MM.1S (cell line): ENCODE results near the gene TCF7.

Experiments
- DNase-seq: peaks from one replicate; pipeline ENCODE4 v3.0.0-alpha.2; 2015
- H2AFZ ChIP-seq: fragments of 300-600 bp; sonication (generic); 2 replicates; pipeline ENCODE4 v1.6.0; 2016; ENCODE audit warnings: antibody characterized with exemption, low read length
- H3F3A ChIP-seq: fragments of 300-600 bp; sonication (generic); 2 replicates; pipeline ENCODE4 v1.6.1; 2016; ENCODE audit warnings: mild to moderate bottlenecking, antibody characterized with exemption, low read length, moderate library complexity, mixed read lengths; ENCODE audit not compliant: insufficient read depth
- H3K27ac ChIP-seq: fragments of 300-600 bp; sonication (generic); 2 replicates; pipeline ENCODE4 v1.5.1; 2016; ENCODE audit warnings: mild to moderate bottlenecking, low read length
- H3K27me3 ChIP-seq: fragments of 300-600 bp; sonication (generic); replicated peaks from 2 replicates; pipeline ENCODE4 v1.6.0; 2016; ENCODE audit warnings: low read length; ENCODE audit not compliant: insufficient read depth
- H3K36me3 ChIP-seq: fragments of 300-600 bp; sonication (generic); replicated peaks from 2 replicates; pipeline ENCODE4 v1.6.1; 2016; ENCODE audit warnings: mild to moderate bottlenecking, low read length, mixed read lengths; ENCODE audit not compliant: insufficient read depth
- H3K4me1 ChIP-seq: fragments of 300-600 bp; sonication (generic); 2 replicates; pipeline ENCODE4 v1.6.1; 2016; ENCODE audit warnings: low read length, mixed read lengths
- H3K4me2 ChIP-seq: fragments of 300-600 bp; sonication (generic); 2 replicates; pipeline ENCODE4 v1.6.0; 2016; ENCODE audit warnings: low read depth, low read length
- H3K4me3 ChIP-seq: fragments of 300-600 bp; sonication (generic); 2 replicates; pipeline ENCODE4 v1.5.1; 2016; ENCODE audit warnings: low read length, mixed read lengths
- H3K79me2 ChIP-seq: fragments of 300-600 bp; sonication (generic); 2 replicates; pipeline ENCODE4 v1.6.1; 2016; ENCODE audit warnings: mixed run types, low read length, mixed read lengths
- H3K9ac ChIP-seq: fragments of 300-600 bp; sonication (generic); 2 replicates; pipeline ENCODE4 v1.6.1; 2016; ENCODE audit warnings: low read length, mixed read lengths
- H3K9me2 ChIP-seq: fragments of 300-600 bp; sonication (generic); replicated peaks from 2 replicates; pipeline ENCODE4 v1.6.1; 2016; ENCODE audit warnings: mild to moderate bottlenecking, low read length, mixed read lengths; ENCODE audit not compliant: insufficient read depth
- H3K9me3 ChIP-seq: fragments of 300-600 bp; sonication (generic); replicated peaks from 2 replicates; pipeline ENCODE4 v1.6.1; 2016; ENCODE audit warnings: mild to moderate bottlenecking, low read length, mixed read lengths; ENCODE audit not compliant: insufficient read depth
- H4K20me1 ChIP-seq: fragments of 300-600 bp; sonication (generic); 2 replicates; pipeline ENCODE4 v1.6.1; 2016; ENCODE audit warnings: mild to moderate bottlenecking, low read length, moderate library complexity, mixed read lengths; ENCODE audit not compliant: insufficient read depth
- EZH2 ChIP-seq: fragments of 300-600 bp; sonication (generic); optimal IDR thresholded peaks from 2 replicates; pipeline ENCODE3; 2017; ENCODE audit warnings: low read depth, mild to moderate bottlenecking, antibody characterized with exemption, low read length, mixed read lengths
- EZH2phosphoT487 ChIP-seq: fragments of 300-600 bp; sonication (generic); IDR thresholded peaks from 2 replicates; pipeline ENCODE4 v1.6.1; 2018; ENCODE audit warnings: antibody characterized with exemption, low read length
- TF ChIP-seq, protein P1 (sequence below): fragments of 300-600 bp; sonication (generic); IDR thresholded peaks from 2 replicates; pipeline ENCODE4 v1.5.1; 2016; ENCODE audit warnings: antibody characterized with exemption, low read length, mixed read lengths

TCF7 gene

DNA sequence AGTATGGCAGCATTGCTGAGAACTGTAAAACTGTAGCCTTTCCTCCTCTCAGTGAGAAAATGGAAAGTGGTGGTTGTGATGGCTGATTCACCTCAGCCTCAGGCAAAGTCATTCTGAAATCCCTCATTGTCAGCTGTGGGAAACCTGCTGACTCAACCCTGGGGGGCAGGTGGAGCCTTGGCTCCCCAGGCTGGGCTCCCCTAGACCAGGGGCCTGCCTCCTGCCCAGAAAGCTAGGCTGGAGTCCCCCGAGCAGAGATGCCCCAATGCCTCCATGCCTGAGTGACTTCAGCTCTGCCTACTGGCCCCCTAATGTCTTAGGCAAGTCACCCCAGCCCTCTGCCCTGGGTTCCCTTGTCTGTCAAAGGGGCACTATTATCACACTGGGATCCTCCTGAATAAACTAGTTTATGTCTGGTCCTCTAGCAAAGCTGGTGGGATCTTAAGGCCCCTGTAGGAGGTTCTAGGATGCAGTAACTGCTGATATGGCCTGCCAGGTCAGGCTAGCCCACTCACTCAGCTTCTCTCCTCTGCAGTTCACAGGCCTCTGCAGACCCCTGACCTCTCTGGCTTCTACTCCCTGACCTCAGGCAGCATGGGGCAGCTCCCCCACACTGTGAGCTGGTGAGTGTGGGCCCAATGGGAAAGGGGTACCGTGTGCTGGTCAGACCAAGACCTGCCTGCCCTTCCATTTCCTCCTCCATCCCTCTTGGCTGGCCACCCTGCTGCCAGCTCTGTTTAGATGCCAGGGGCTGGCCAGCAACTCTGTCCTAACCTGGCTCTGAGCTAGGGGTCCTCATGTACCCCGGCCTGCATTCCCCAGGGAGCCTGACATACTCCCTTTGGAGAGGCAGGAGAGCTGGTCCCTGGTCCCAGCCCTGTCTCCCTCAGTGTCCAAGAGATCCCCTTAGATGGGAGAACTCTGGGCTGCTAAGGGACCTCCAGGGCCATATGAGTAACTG is 24.2 kb downstream of the TCF7 start:
- no peaks in the 10 kb centered on the region for H3K27me3 ChIP-seq
- no peak overlapping the region for H2AFZ ChIP-seq
- H3F3A ChIP-seq: no peaks in the 10 kb centered on the region
- no peaks in the 10 kb centered on the region for H3K9me2 ChIP-seq
- H3K27ac ChIP-seq: no peak overlapping the region
- H3K79me2 ChIP-seq: no peaks in the 10 kb centered on the region
- H3K4me2 ChIP-seq: no peak overlapping the region
- peaks cover 13% of the 10 kb centered on the region for H3K4me1 ChIP-seq
- H3K9ac ChIP-seq: no peak overlapping the region
- no peak for TF ChIP-seq EZH2phosphoT487
- TF ChIP-seq, protein P1, sequence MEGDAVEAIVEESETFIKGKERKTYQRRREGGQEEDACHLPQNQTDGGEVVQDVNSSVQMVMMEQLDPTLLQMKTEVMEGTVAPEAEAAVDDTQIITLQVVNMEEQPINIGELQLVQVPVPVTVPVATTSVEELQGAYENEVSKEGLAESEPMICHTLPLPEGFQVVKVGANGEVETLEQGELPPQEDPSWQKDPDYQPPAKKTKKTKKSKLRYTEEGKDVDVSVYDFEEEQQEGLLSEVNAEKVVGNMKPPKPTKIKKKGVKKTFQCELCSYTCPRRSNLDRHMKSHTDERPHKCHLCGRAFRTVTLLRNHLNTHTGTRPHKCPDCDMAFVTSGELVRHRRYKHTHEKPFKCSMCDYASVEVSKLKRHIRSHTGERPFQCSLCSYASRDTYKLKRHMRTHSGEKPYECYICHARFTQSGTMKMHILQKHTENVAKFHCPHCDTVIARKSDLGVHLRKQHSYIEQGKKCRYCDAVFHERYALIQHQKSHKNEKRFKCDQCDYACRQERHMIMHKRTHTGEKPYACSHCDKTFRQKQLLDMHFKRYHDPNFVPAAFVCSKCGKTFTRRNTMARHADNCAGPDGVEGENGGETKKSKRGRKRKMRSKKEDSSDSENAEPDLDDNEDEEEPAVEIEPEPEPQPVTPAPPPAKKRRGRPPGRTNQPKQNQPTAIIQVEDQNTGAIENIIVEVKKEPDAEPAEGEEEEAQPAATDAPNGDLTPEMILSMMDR: no peak
- no peak for TF ChIP-seq EZH2
- peak; percentile 33 for DNase-seq
- no peaks in the 10 kb centered on the region for H3K36me3 ChIP-seq
- H4K20me1 ChIP-seq: peaks cover 8% of the 10 kb centered on the region
- no peak overlapping the region for H3K4me3 ChIP-seq
- H3K9me3 ChIP-seq: no peaks in the 10 kb centered on the region

- Histone ChIP-seq H4K20me1 (peaks cover 8% of the 10 kb centered on the region), H3K27me3 (no peaks in the 10 kb centered on the region), H3K9me2 (no peaks in the 10 kb centered on the region), H3F3A (no peaks in the 10 kb centered on the region), H3K4me3 (no peak overlapping the region), H3K36me3 (no peaks in the 10 kb centered on the region), H2AFZ (no peak overlapping the region), H3K79me2 (no peaks in the 10 kb centered on the region), H3K4me2 (no peak overlapping the region), H3K9me3 (no peaks in the 10 kb centered on the region), H3K27ac (no peak overlapping the region), H3K9ac (no peak overlapping the region), H3K4me1 (peaks cover 13% of the 10 kb centered on the region)
- TF ChIP-seq, protein P1: no peak
- TF ChIP-seq EZH2phosphoT487 (no peak), EZH2 (no peak)
- DNase-seq: no peak
Observed at GRCh38 chr5:134139377-134139851, 24.9 kb downstream of the TCF7 start.

DNA sequence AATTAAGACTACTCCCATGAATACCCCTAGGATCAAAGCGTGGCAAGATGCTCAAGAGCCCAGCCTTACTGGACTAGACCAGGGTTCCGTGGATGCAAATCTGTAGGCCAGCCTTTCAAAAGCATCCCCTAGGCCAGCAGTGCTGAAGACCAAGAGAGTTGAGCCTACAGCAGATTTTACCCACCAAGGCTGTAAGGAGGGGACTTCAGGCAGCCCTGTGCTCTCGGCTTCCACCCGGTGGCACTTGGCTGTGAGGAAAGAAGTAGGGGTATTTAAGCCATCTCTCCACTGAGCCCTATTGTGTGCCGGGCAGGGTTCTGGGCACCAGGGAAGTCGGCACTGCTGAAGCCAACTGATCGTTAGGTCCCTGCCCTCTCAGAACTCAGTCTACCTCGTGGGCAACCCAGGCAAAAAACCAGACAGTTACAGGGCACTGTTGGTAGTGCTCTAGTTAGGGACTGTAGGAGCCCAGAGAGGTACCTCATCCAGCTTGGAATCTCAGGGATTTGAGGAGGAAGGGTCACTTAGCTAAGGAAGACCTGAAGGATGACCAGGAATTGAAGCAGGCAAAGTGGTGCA is 25.5 kb downstream of the TCF7 start:
- no peaks in the 10 kb centered on the region for H3F3A ChIP-seq
- no peaks in the 10 kb centered on the region for H3K9me2 ChIP-seq
- H4K20me1 ChIP-seq: peaks cover 8% of the 10 kb centered on the region
- H3K27me3 ChIP-seq: no peaks in the 10 kb centered on the region
- no peaks in the 10 kb centered on the region for H3K9me3 ChIP-seq
- H3K27ac ChIP-seq: no peak overlapping the region
- DNase-seq: no peak
- H3K9ac ChIP-seq: no peak overlapping the region
- no peak overlapping the region for H3K4me3 ChIP-seq
- H3K36me3 ChIP-seq: no peaks in the 10 kb centered on the region
- peaks cover 5% of the 10 kb centered on the region; the same call in 1 of the 2 replicates for H3K79me2 ChIP-seq
- H2AFZ ChIP-seq: no peak overlapping the region
- no peak overlapping the region for H3K4me2 ChIP-seq
- H3K4me1 ChIP-seq: peaks cover 13% of the 10 kb centered on the region
- TF ChIP-seq EZH2 (no peak), EZH2phosphoT487 (no peak)
- TF ChIP-seq, protein P1: no peak
